Measurements from ENCODE around the gene MCOLN2.

- no peak for TF ChIP-seq CTCF (IDR thresholded peaks at IDR 0.05)
- TF ChIP-seq EZH2phosphoT487 (IDR thresholded peaks at IDR 0.05) = no peak
- no peak for TF ChIP-seq EZH2 (IDR thresholded peaks at IDR 0.05)
These were observed 57.8 kb downstream of the MCOLN2 start for GRCh38 chr1:84939151-84939550.

Data from neural progenitor cell (in vitro differentiated cells).